ENCODE measurements around the gene BPIFB2.

The BPIFB2 gene

GRCh38 chr20:33025318-33025876 is 17.9 kb downstream of the BPIFB2 start:
- no peak for FAIRE-seq
- TF ChIP-seq POLR2A (IDR thresholded peaks at IDR 0.05; ENCODE audit: low read depth, low read length) = no peak
- TF ChIP-seq SPI1 (IDR thresholded peaks at IDR 0.05; ENCODE audit: low read depth, low read length) = no peak
- TF ChIP-seq POLR2AphosphoS5 (IDR thresholded peaks at IDR 0.05; ENCODE audit: low read depth, low read length) = no peak
- TF ChIP-seq TAF1 (IDR thresholded peaks at IDR 0.05; ENCODE audit: low read depth, low read length) = no peak
- TF ChIP-seq PAX5 (IDR thresholded peaks at IDR 0.05; ENCODE audit: insufficient read depth, low read length, severe bottlenecking) = no peak
- no peak for TF ChIP-seq POU2F2 (IDR thresholded peaks at IDR 0.05; ENCODE audit: low read depth, low read length)
- no peak for DNase-seq (ENCODE audit: insufficient read length, low spot score)

GRCh38 chr20:33026072-33026778 is 18.7 kb downstream of the BPIFB2 start:
- FAIRE-seq (no peak), DNase-seq (ENCODE audit: insufficient read length, low spot score) (no peak)
- TF ChIP-seq TAF1 (IDR thresholded peaks at IDR 0.05; ENCODE audit: low read depth, low read length) (no peak), POU2F2 (IDR thresholded peaks at IDR 0.05; ENCODE audit: low read depth, low read length) (no peak), PAX5 (IDR thresholded peaks at IDR 0.05; ENCODE audit: insufficient read depth, low read length, severe bottlenecking) (no peak), SPI1 (IDR thresholded peaks at IDR 0.05; ENCODE audit: low read depth, low read length) (no peak), POLR2A (IDR thresholded peaks at IDR 0.05; ENCODE audit: low read depth, low read length) (no peak), POLR2AphosphoS5 (IDR thresholded peaks at IDR 0.05; ENCODE audit: low read depth, low read length) (no peak)

GRCh38 chr20:33026779-33027759 is 19.6 kb downstream of the BPIFB2 start:
- DNase-seq (ENCODE audit: insufficient read length, low spot score) (no peak), FAIRE-seq (no peak)
- TF ChIP-seq PAX5 (IDR thresholded peaks at IDR 0.05; ENCODE audit: insufficient read depth, low read length, severe bottlenecking) = no peak
- no peak for TF ChIP-seq POLR2AphosphoS5 (IDR thresholded peaks at IDR 0.05; ENCODE audit: low read depth, low read length)

DNA sequence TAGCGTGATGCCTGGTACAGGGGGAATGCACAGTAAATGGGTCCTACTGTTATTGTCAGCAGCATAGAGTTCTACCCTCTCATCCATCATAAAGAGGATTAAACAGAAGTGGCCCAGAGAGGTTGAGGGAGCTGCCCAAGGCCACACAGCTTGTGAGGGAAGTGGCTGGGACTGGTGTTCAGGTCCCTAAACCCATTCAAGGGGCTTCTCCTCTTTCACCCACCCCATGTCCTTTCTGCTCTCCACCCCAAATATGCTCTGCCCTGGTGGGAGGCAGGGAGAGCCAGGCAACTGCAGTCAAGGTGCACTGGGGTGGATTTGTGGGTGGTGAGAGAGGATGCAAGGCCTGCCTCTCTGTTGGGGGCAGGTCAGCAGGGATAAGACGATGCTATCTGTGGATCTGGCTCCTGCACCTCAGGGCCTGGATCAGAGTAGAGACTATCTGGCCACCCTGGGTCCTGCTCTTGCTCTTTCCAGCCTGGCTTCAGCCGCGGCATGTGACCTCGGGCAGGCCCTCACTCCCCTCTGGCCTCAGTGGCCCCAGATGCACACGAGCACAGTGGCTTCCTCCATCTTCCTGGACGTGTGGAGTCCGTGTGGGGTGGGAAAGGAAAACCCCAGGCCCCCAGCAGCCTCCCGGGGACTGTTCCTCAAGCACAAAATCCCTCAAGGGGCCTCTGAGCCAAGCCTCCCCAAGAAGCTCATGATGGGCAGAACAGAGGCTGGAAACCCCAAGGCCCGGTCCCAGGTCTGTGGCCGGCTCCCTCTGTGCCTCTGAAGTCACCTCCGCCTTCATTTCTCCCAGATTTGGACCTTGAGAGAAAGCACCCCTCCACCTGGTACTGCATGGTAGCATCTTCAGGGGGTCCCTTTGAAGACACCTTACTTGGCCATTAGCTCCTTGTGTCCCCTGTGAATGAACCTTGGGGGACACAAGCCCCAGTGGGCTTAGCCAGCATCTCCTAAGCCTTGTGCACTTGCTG is 20.6 kb downstream of the BPIFB2 start:
- DNase-seq (ENCODE audit: insufficient read length, low spot score) = no peak
- no peak for FAIRE-seq
- no peak for TF ChIP-seq PAX5 (IDR thresholded peaks at IDR 0.05; ENCODE audit: insufficient read depth, low read length, severe bottlenecking)
- TF ChIP-seq TAF1 (IDR thresholded peaks at IDR 0.05; ENCODE audit: low read depth, low read length) = no peak
- no peak for TF ChIP-seq SPI1 (IDR thresholded peaks at IDR 0.05; ENCODE audit: low read depth, low read length)
- TF ChIP-seq POU2F2 (IDR thresholded peaks at IDR 0.05; ENCODE audit: low read depth, low read length) = no peak
- no peak for TF ChIP-seq POLR2A (IDR thresholded peaks at IDR 0.05; ENCODE audit: low read depth, low read length)
- TF ChIP-seq POLR2AphosphoS5 (IDR thresholded peaks at IDR 0.05; ENCODE audit: low read depth, low read length) = no peak

GRCh38 chr20:33028875-33029274 is 21.4 kb downstream of the BPIFB2 start:
- FAIRE-seq = no peak
- DNase-seq (ENCODE audit: insufficient read length, low spot score) = no peak
- TF ChIP-seq TAF1 (IDR thresholded peaks at IDR 0.05; ENCODE audit: low read depth, low read length) (no peak), PAX5 (IDR thresholded peaks at IDR 0.05; ENCODE audit: insufficient read depth, low read length, severe bottlenecking) (no peak), POU2F2 (IDR thresholded peaks at IDR 0.05; ENCODE audit: low read depth, low read length) (no peak), POLR2A (IDR thresholded peaks at IDR 0.05; ENCODE audit: low read depth, low read length) (no peak), SPI1 (IDR thresholded peaks at IDR 0.05; ENCODE audit: low read depth, low read length) (no peak), POLR2AphosphoS5 (IDR thresholded peaks at IDR 0.05; ENCODE audit: low read depth, low read length) (no peak)

GRCh38 chr20:33030076-33030475 is 22.6 kb downstream of the BPIFB2 start:
- no peak for FAIRE-seq

DNA sequence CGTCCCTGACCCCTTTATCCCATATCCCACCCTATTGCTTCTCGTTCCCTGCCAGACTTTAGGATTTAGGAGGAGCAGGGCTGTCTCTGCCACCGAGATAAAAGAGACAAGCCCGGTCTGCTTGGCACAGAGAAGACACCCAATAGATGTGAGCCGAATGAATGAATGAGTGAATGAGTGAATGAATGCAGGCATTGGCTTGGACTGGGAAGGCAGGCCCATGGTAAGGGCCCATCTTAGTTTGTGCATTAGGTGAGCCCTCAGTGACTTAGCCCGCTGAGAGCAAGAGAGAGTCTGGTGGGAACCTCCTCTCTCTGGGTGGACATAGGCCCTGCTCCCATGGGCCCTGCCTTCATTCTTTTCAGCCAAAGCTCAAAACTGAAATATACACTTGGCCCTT is 23.1 kb downstream of the BPIFB2 start:
- no peak for TF ChIP-seq PAX5 (IDR thresholded peaks at IDR 0.05; ENCODE audit: insufficient read depth, low read length, severe bottlenecking)
- TF ChIP-seq POLR2A (IDR thresholded peaks at IDR 0.05; ENCODE audit: low read depth, low read length) = no peak
- no peak for TF ChIP-seq SPI1 (IDR thresholded peaks at IDR 0.05; ENCODE audit: low read depth, low read length)
- no peak for DNase-seq (ENCODE audit: insufficient read length, low spot score)
- FAIRE-seq = no peak

More at GRCh38 chr20:33030076-33030475, 22.6 kb downstream of the BPIFB2 start:
- no peak for DNase-seq (ENCODE audit: insufficient read length, low spot score)
- TF ChIP-seq POLR2A (IDR thresholded peaks at IDR 0.05; ENCODE audit: low read depth, low read length) (no peak), POLR2AphosphoS5 (IDR thresholded peaks at IDR 0.05; ENCODE audit: low read depth, low read length) (no peak), SPI1 (IDR thresholded peaks at IDR 0.05; ENCODE audit: low read depth, low read length) (no peak), TAF1 (IDR thresholded peaks at IDR 0.05; ENCODE audit: low read depth, low read length) (no peak), PAX5 (IDR thresholded peaks at IDR 0.05; ENCODE audit: insufficient read depth, low read length, severe bottlenecking) (no peak), POU2F2 (IDR thresholded peaks at IDR 0.05; ENCODE audit: low read depth, low read length) (no peak)

DNA sequence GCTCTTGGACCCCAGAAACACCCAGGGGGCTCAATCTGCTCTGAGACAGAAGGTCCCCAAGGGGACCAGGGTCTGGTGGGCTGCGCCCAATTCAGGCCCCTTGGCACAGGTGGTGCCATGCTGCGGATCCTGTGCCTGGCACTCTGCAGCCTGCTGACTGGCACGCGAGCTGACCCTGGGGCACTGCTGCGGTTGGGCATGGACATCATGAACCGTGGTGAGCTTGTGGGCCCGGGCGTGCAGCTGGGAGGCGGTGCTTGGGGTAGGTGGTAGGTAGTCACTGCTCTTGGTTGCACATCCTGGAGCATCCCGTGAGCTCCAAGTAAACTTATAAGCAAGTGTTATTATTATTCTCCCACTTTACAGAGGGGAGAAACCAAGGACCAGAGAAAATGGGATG is 24.0 kb downstream of the BPIFB2 start, which contains the start of gene BPIFB6:
BPIFB6 (plus strand) TSS at position 118 of the 400 bp plus-strand sequence; CDS start at position 118, 0 bp downstream.
- no peak for DNase-seq (ENCODE audit: insufficient read length, low spot score)
- no peak for FAIRE-seq
- no peak for TF ChIP-seq SPI1 (IDR thresholded peaks at IDR 0.05; ENCODE audit: low read depth, low read length)
- TF ChIP-seq TAF1 (IDR thresholded peaks at IDR 0.05; ENCODE audit: low read depth, low read length) = no peak
- no peak for TF ChIP-seq POU2F2 (IDR thresholded peaks at IDR 0.05; ENCODE audit: low read depth, low read length)
- TF ChIP-seq POLR2AphosphoS5 (IDR thresholded peaks at IDR 0.05; ENCODE audit: low read depth, low read length) = no peak
- no peak for TF ChIP-seq PAX5 (IDR thresholded peaks at IDR 0.05; ENCODE audit: insufficient read depth, low read length, severe bottlenecking)
- TF ChIP-seq POLR2A (IDR thresholded peaks at IDR 0.05; ENCODE audit: low read depth, low read length) = no peak
